Fibroblast of mammary gland (primary cell): ENCODE measurements around the gene LRBA.
A peak's percentile ranks its signal among the peaks of the same experiment; 100 is the strongest.
"Not testable (repeated sequence)": the region's sequence is repeated elsewhere in the genome, so short reads cannot be mapped to it uniquely, and the experiment has no call there.

Source experiments
- DNase-seq: peaks from one replicate; pipeline ENCODE4 v3.0.0-alpha.2; 2010; ENCODE audit warnings: low read depth
- H3K4me3 ChIP-seq: 2 replicates; pipeline ENCODE4 v1.5.1; 2011; ENCODE audit warnings: low read depth, mild to moderate bottlenecking, low read length, moderate library complexity; ENCODE audit not compliant: control insufficient read depth
- CTCF ChIP-seq: conservative IDR thresholded peaks from 2 replicates; pipeline ENCODE4 v1.5.1; 2011; ENCODE audit warnings: low read depth, low read length, inconsistent platforms; ENCODE audit not compliant: control insufficient read depth, insufficient read depth

Gene LRBA

GRCh38 chr4:150540959-150541360 lies 474.1 kb downstream of the LRBA start:
- no peak for DNase-seq
- TF ChIP-seq CTCF = no peak
- no peak overlapping the region for H3K4me3 ChIP-seq

- no peak for TF ChIP-seq CTCF
- no peak for DNase-seq
- H3K4me3 ChIP-seq = no peak overlapping the region
Measured at GRCh38 chr4:150540536-150540935, 474.5 kb downstream of the LRBA start.

GRCh38 chr4:150537911-150538310 lies 477.2 kb downstream of the LRBA start:
- H3K4me3 ChIP-seq = not testable (repeated sequence)

GRCh38 chr4:150534818-150535217 lies 480.3 kb downstream of the LRBA start:
- TF ChIP-seq CTCF = no peak
- DNase-seq = no peak
- no peak overlapping the region for H3K4me3 ChIP-seq

More at GRCh38 chr4:150537911-150538310, 477.2 kb downstream of the LRBA start:
- DNase-seq = not testable (repeated sequence)

- no peak for DNase-seq
- no peak for TF ChIP-seq CTCF
- no peak overlapping the region for H3K4me3 ChIP-seq
Measured at GRCh38 chr4:150533673-150534072, 481.4 kb downstream of the LRBA start.

- TF ChIP-seq CTCF = no peak
- DNase-seq = no peak
- no peak overlapping the region for H3K4me3 ChIP-seq
Measured at GRCh38 chr4:150525321-150525868, 489.7 kb downstream of the LRBA start.

GRCh38 chr4:150518559-150518958 lies 496.5 kb downstream of the LRBA start:
- no peak for TF ChIP-seq CTCF
- H3K4me3 ChIP-seq = no peak overlapping the region
- DNase-seq = peak; percentile 76
